GM13977 (cell line): Measurements from ENCODE around the gene CCNQ.
A peak's percentile ranks its signal among the peaks of the same experiment; 100 is the strongest.
"Not testable (repeated sequence)": the region's sequence is repeated elsewhere in the genome, so short reads cannot be mapped to it uniquely, and the experiment has no call there.

Experiments
- DNase-seq: peaks from one replicate; pipeline ENCODE4 v3.0.0; 2012; ENCODE audit warnings: low spot score
- CTCF ChIP-seq: IDR thresholded peaks from 2 replicates; pipeline ENCODE4 v1.5.1; 2012; ENCODE audit warnings: mild to moderate bottlenecking, control low read depth; ENCODE audit not compliant: insufficient read depth; ENCODE audit errors: extremely low read depth, missing control alignments
- in situ Hi-C: fragments of 300-500 bp; cut with MboI; formaldehyde crosslinking; loops from one replicate; pipeline ENCODE4 v1.12.0; 2022; ENCODE audit warnings: low sequenced_read_pairs, low pct_unique_long_range_greater_than_20kb, mixed read lengths, inconsistent platforms; ENCODE audit not compliant: unreplicated experiment

CCNQ gene

GRCh38 chrX:153610836-153611213 is 11.9 kb upstream of the CCNQ start:
- DNase-seq = no peak
- in situ Hi-C loops = no loop called here
- TF ChIP-seq CTCF = no peak

GRCh38 chrX:153609917-153610835 is 11.2 kb upstream of the CCNQ start:
- DNase-seq = peak; percentile 72
- in situ Hi-C loops = no loop called here
- TF ChIP-seq CTCF = peak; percentile 87

- in situ Hi-C loops = no loop called here
- no peak for TF ChIP-seq CTCF
- DNase-seq = no peak
These were observed 9.9 kb upstream of the CCNQ start for GRCh38 chrX:153608806-153609205.

GRCh38 chrX:153608376-153608775 is 9.4 kb upstream of the CCNQ start:
- no peak for DNase-seq
- TF ChIP-seq CTCF = no peak
- in situ Hi-C loops = no loop called here

GRCh38 chrX:153606503-153606902 is 7.6 kb upstream of the CCNQ start:
- in situ Hi-C loops = no loop called here
- DNase-seq = no peak
- TF ChIP-seq CTCF = no peak

GRCh38 chrX:153604666-153605380 is 5.9 kb upstream of the CCNQ start:
- in situ Hi-C loops, DNase-seq: not testable (repeated sequence)

GRCh38 chrX:153603131-153603656 is 4.3 kb upstream of the CCNQ start:
- in situ Hi-C loops = no loop called here
- no peak for DNase-seq
- TF ChIP-seq CTCF = no peak
